ENCODE measurements around the gene RNF215. TPM values are rescaled to one million over a fixed set of nuclear protein-coding genes. Genes with fewer than 3 reads are reported as not detected.

The RNF215 gene
- total RNA-seq, 1 donor from 2014 or later = 10.5 TPM

- intact Hi-C loops (cut with DNase I) = no loop called here
- DNase-seq (ENCODE audit: low spot score) = no peak
These were observed 15.2 kb downstream of the RNF215 start for GRCh38 chr22:30371981-30372380.

- DNase-seq (ENCODE audit: low spot score) = no peak
- intact Hi-C loops (cut with DNase I) = no loop called here
These were observed 15.9 kb downstream of the RNF215 start for GRCh38 chr22:30371321-30371720.

GRCh38 chr22:30370641-30371230 lies 16.5 kb downstream of the RNF215 start:
- intact Hi-C loops (cut with DNase I) = no loop called here
- no peak for DNase-seq (ENCODE audit: low spot score)

GRCh38 chr22:30368420-30368819 lies 18.8 kb downstream of the RNF215 start:
- no peak for DNase-seq (ENCODE audit: low spot score)

GRCh38 chr22:30365891-30366290 lies 21.3 kb downstream of the RNF215 start:
- DNase-seq (ENCODE audit: low spot score) = no peak
- intact Hi-C loops (cut with DNase I) = no loop called here

More at GRCh38 chr22:30368420-30368819, 18.8 kb downstream of the RNF215 start:
- intact Hi-C loops (cut with DNase I) = no loop called here

- intact Hi-C loops (cut with DNase I) = no loop called here
- DNase-seq (ENCODE audit: low spot score) = no peak
These were observed 24.4 kb downstream of the RNF215 start for GRCh38 chr22:30362651-30363281.

GRCh38 chr22:30361916-30362650 lies 25.1 kb downstream of the RNF215 start:
- no peak for DNase-seq (ENCODE audit: low spot score)
- intact Hi-C loops (cut with DNase I) = no loop called here

GRCh38 chr22:30358541-30358940 lies 28.7 kb downstream of the RNF215 start:
- intact Hi-C loops (cut with DNase I) = no loop called here
- DNase-seq (ENCODE audit: low spot score) = no peak

- intact Hi-C loops (cut with DNase I) = no loop called here
These were observed 29.5 kb downstream of the RNF215 start for GRCh38 chr22:30357650-30358215.

GRCh38 chr22:30357236-30357570 lies 30.0 kb downstream of the RNF215 start:
- no peak for DNase-seq (ENCODE audit: low spot score)
- intact Hi-C loops (cut with DNase I) = no loop called here

More at GRCh38 chr22:30357650-30358215, 29.5 kb downstream of the RNF215 start:
- no peak for DNase-seq (ENCODE audit: low spot score)

GRCh38 chr22:30356449-30357235 lies 30.6 kb downstream of the RNF215 start, which contains the start of the genes CCDC157 and SF3A1:
CCDC157 (plus strand) TSS chr22:30357007; CDS start chr22:30366001, 8,994 bp downstream.
SF3A1 (minus strand) TSS chr22:30356894; CDS start chr22:30356792, 102 bp downstream.
- peak; percentile 95 for DNase-seq (ENCODE audit: low spot score)
- intact Hi-C loops (cut with DNase I) = loop anchor here (1.0 kb wide), 2 partner anchors 31 to 67 kb away; partner anchors contain the start of genes CASTOR1 and RNF215

GRCh38 chr22:30354644-30355043 lies 32.6 kb downstream of the RNF215 start:
- no peak for DNase-seq (ENCODE audit: low spot score)
- intact Hi-C loops (cut with DNase I) = no loop called here

- DNase-seq (ENCODE audit: low spot score) = no peak
- intact Hi-C loops (cut with DNase I) = no loop called here
These were observed 36.0 kb downstream of the RNF215 start for GRCh38 chr22:30351226-30351625.

- intact Hi-C loops (cut with DNase I) = no loop called here
- no peak for DNase-seq (ENCODE audit: low spot score)
These were observed 38.4 kb downstream of the RNF215 start for GRCh38 chr22:30348809-30349208.

- intact Hi-C loops (cut with DNase I) = no loop called here
- DNase-seq (ENCODE audit: low spot score) = no peak
These were observed 38.8 kb downstream of the RNF215 start for GRCh38 chr22:30348404-30348803.

GRCh38 chr22:30347255-30347892 lies 39.8 kb downstream of the RNF215 start:
- DNase-seq (ENCODE audit: low spot score) = no peak
- intact Hi-C loops (cut with DNase I) = no loop called here

- intact Hi-C loops (cut with DNase I) = no loop called here
- no peak for DNase-seq (ENCODE audit: low spot score)
These were observed 42.6 kb downstream of the RNF215 start for GRCh38 chr22:30344447-30345200.

- intact Hi-C loops (cut with DNase I) = no loop called here
- peak; percentile 83 for DNase-seq (ENCODE audit: low spot score)
These were observed 46.1 kb downstream of the RNF215 start for GRCh38 chr22:30340911-30341685.

Measured in cardiac septum (tissue), 1 donor.